Activated T-cell treated with anti-CD3 and anti-CD28 coated beads, Interleukin-2, amount 50 U/mL, for 4 hours (primary cell): ENCODE measurements around the gene BBOF1. TPM values are rescaled to one million over a fixed set of nuclear protein-coding genes. Genes with fewer than 3 reads are reported as not detected.

Experiments
- ATAC-seq, 2 donors: fragments of 200-7000 bp; cut with Tn5 transposase; one replicate each; pipeline ENCODE4 v1.10.0; 2021
- DNase-seq: peaks from one replicate; pipeline ENCODE4 v3.0.0-alpha.2; 2020
- H3K27me3 Mint-ChIP-seq: one replicate; pipeline ENCODE4 v1.8.0; 2021; ENCODE audit warnings: low read depth, mixed read lengths
- H3K36me3 Mint-ChIP-seq: one replicate; pipeline ENCODE4 v1.8.0; 2022; ENCODE audit warnings: mixed read lengths; ENCODE audit not compliant: insufficient read depth
- H3K4me1 Mint-ChIP-seq: one replicate; pipeline ENCODE4 v1.8.0; 2021; ENCODE audit warnings: low read depth, mixed read lengths
- H3K4me3 Mint-ChIP-seq: one replicate; pipeline ENCODE4 v1.8.0; 2021; ENCODE audit warnings: mild to moderate bottlenecking, moderate library complexity, mixed read lengths
- H3K9me3 Mint-ChIP-seq: one replicate; pipeline ENCODE4 v1.8.0; 2021; ENCODE audit warnings: mixed read lengths
- total RNA-seq, 3 donors: library from RNA; stranded (reverse); gene quantifications; one replicate each; pipeline ENCODE4 v1.2.1, GENCODE V29; 2021

Gene BBOF1
- total RNA-seq, 3 donors from 2014 or later: 1.4 to 1.6 (median 1.5) TPM

DNA sequence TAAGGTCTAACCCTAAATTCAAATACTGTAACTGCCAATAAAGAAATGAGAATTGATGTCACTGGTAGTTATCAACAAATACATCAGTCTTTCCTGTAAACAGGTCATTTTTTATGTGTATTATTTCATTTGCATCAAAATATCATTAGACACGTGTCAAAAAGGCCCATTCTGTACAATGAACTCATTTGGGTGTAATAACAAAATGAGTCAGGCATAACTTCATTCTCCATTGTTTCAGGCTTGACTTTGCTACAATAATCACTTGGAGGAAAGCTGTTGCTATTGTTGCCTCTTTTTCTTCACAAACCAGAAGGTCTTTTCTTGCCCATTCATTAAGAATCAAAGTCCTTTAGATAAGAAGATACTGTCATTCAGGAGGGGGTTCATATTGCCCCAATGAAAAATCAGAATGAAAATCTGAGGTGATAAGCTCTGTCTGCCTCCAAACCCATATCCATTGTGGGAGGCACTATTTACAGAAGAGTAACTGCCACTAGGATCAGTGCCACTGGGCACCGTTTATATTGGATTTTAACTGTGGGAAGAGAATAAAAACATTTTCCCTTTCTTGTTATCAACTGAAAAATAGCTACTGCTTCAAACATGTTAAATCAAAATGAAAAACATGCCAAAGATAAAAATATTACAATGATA lies 10.2 kb upstream of the BBOF1 start:
- no peaks in the 10 kb centered on the region for H3K9me3 Mint-ChIP-seq
- peaks cover 17% of the 10 kb centered on the region for H3K36me3 Mint-ChIP-seq
- DNase-seq (no peak), ATAC-seq (no peak)
- H3K4me1 Mint-ChIP-seq: no peaks in the 10 kb centered on the region
- H3K27me3 Mint-ChIP-seq: no peaks in the 10 kb centered on the region
- no peak overlapping the region for H3K4me3 Mint-ChIP-seq

GRCh38 chr14:74014299-74014698 lies 4.8 kb upstream of the BBOF1 start:
- DNase-seq: no peak
- Mint-ChIP-seq H3K4me3 (no peak overlapping the region), H3K9me3 (no peaks in the 10 kb centered on the region), H3K27me3 (no peaks in the 10 kb centered on the region), H3K36me3 (peaks cover 16% of the 10 kb centered on the region), H3K4me1 (peaks cover 7% of the 10 kb centered on the region)
- no peak for ATAC-seq

DNA sequence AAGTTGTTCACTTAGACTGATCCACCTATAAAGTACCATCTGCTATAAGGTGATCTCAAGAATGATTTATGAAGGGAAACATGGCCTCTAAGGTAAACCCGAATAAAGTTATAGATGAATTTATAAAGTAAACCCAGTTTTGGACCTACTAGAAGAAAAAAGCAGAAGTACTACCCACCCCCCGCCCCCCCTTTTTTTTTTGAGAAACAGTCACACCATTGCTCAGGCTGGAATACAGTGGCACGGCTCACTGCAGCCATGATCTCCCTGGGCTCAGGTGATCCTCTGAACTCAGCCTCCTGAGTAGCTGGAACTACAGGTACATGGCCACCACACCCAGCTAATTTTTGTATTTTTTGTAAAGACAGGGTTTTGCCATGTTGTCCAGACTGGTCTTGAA lies 4.0 kb upstream of the BBOF1 start:
- H3K4me3 Mint-ChIP-seq: no peak overlapping the region
- no peak for ATAC-seq
- no peaks in the 10 kb centered on the region for H3K27me3 Mint-ChIP-seq
- peaks cover 16% of the 10 kb centered on the region for H3K36me3 Mint-ChIP-seq
- no peak for DNase-seq
- H3K9me3 Mint-ChIP-seq: no peaks in the 10 kb centered on the region
- peaks cover 10% of the 10 kb centered on the region for H3K4me1 Mint-ChIP-seq

- no peak for DNase-seq
- Mint-ChIP-seq H3K27me3 (no peaks in the 10 kb centered on the region), H3K9me3 (no peaks in the 10 kb centered on the region), H3K36me3 (peaks cover 13% of the 10 kb centered on the region), H3K4me1 (peaks cover 10% of the 10 kb centered on the region), H3K4me3 (no peak overlapping the region)
- no peak for ATAC-seq
Measured at GRCh38 chr14:74015963-74016362, 3.2 kb upstream of the BBOF1 start.

DNA sequence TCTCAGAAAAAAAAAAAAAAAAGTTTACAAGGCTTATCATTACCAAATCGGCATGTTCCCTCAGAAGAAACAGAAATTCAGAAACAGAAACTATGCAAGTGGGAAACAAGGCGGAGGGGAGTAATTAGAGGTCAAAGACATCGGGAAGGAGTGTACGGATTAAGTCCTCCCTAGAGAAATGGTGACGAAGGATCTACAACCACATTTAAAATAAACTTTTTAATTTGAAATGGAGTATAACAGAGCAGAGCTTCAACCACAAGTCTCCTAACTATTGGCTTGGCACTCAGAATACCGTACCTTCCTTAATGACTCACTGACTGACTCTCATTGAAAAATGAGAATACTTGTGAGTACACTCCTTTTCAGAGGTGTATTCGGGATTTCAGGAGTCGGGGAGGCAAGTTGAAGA lies 969 bp upstream of the BBOF1 start:
- peak; percentile 54 for ATAC-seq
- H3K4me1 Mint-ChIP-seq: peaks cover 10% of the 10 kb centered on the region
- no peak for DNase-seq
- peaks cover 5% of the 10 kb centered on the region for H3K36me3 Mint-ChIP-seq
- H3K4me3 Mint-ChIP-seq: peak overlapping the region; percentile 93
- H3K27me3 Mint-ChIP-seq: no peaks in the 10 kb centered on the region
- no peaks in the 10 kb centered on the region for H3K9me3 Mint-ChIP-seq

DNA sequence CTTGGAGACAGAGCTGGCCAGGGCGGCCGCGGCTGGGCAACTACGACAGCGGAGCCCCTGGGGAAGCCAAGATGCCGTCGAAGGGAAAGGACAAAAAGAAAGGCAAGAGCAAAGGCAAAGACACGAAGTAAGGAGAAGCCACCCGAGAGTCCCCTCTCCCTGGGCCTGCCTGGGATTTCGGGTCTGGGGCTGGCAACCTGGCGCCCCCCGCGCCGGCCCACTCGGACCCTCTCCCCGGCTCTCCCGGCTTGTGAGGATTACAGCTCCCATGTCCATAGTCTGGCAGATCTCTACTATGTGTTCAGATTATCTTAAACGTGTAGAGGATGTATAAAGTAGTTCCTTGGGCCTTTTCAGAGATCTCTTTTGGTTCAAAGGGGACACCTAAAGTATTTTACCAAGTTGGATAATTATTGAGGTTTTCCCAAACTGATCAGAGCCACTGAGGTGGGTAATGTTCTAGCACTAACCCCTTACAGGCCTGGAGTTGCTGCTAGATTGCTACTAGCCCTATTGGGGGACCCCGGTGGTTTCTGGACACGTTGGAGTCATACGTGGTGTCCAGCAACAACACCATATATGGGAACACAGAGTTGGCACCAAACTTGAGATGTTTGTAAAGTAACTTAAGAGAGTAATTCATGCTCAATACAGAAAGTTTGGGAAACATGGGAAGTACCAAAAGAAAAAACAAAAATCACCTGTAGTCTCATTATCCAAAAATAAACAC lies 424 bp downstream of the BBOF1 start:
- H3K27me3 Mint-ChIP-seq: no peaks in the 10 kb centered on the region
- no peaks in the 10 kb centered on the region for H3K9me3 Mint-ChIP-seq
- H3K36me3 Mint-ChIP-seq: no peaks in the 10 kb centered on the region
- peaks cover 10% of the 10 kb centered on the region for H3K4me1 Mint-ChIP-seq
- DNase-seq: no peak
- H3K4me3 Mint-ChIP-seq: peak overlapping the region; percentile 93
- ATAC-seq: no peak

DNA sequence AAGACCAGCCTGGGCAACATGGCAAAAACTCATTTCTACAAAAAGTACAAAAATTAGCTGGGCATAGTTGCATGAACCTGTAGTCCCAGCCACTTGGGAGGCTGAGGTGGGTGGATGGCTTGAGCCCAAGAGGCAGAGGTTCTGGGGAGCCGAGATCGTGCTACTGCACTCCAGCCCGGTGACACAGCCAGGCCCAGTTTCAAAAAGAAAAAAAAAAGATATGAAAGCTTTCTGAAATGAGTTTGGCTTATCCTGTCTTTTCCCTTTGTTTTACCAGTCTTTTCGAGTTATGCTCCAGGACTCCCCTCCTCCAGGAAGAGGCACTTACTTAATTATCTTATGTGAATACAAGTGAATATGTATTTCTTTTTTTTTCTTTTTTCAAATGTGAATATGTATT lies 3.2 kb downstream of the BBOF1 start:
- ATAC-seq: no peak
- H3K27me3 Mint-ChIP-seq: no peaks in the 10 kb centered on the region

DNA sequence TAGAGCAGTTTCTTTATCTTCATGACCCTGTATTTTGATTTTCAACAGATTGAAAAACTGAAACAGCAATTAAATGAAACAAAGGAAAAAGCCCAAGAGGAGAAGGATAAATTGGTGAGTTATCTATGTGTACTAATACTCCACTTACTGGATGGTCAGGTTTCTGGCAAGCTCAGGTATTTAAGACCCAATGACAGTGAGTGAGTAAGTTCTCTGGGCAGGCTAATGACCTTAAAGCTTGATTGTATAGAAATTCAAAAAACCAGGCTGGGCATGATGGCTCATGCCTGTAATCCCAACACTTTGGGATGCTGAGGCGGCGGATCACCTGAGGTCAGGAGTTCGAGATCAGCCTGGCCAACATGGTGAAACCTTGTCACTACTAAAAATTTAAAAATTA lies 10.0 kb downstream of the BBOF1 start:
- no peaks in the 10 kb centered on the region for H3K4me1 Mint-ChIP-seq
- no peaks in the 10 kb centered on the region for H3K36me3 Mint-ChIP-seq
- ATAC-seq (no peak), DNase-seq (no peak)
- H3K9me3 Mint-ChIP-seq: no peaks in the 10 kb centered on the region
- no peaks in the 10 kb centered on the region for H3K27me3 Mint-ChIP-seq
- H3K4me3 Mint-ChIP-seq: no peak overlapping the region

More for the DNA sequence above, 3.2 kb downstream of the BBOF1 start:
- peaks cover 10% of the 10 kb centered on the region for H3K4me1 Mint-ChIP-seq
- H3K9me3 Mint-ChIP-seq: no peaks in the 10 kb centered on the region
- DNase-seq: no peak
- no peak overlapping the region for H3K4me3 Mint-ChIP-seq
- no peaks in the 10 kb centered on the region for H3K36me3 Mint-ChIP-seq

DNA sequence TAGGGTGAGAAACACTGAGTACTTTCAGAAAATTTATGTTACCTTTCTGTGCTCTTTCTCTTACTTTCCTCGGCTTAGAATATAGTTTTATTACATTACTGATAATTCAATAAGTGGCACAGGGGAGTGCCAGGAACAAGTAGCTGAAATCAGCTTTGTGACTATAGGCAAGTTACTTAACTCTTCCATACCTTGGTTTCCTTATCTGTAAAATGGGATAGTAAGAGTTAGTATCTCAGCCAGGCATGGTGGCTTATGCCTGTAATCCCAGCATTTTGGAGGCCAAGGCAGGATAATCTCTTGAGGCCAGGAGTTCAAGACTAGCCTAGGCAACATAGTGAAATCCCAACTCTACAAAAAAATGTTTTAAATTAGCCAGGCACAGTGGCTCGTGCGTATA lies 15.4 kb downstream of the BBOF1 start:
- Mint-ChIP-seq H3K27me3 (no peaks in the 10 kb centered on the region), H3K4me3 (no peak overlapping the region), H3K9me3 (no peaks in the 10 kb centered on the region), H3K36me3 (no peaks in the 10 kb centered on the region), H3K4me1 (no peaks in the 10 kb centered on the region)
- ATAC-seq: no peak
- no peak for DNase-seq

- H3K36me3 Mint-ChIP-seq: no peaks in the 10 kb centered on the region
- DNase-seq (no peak), ATAC-seq (no peak)
- no peaks in the 10 kb centered on the region for H3K4me1 Mint-ChIP-seq
- H3K4me3 Mint-ChIP-seq: no peak overlapping the region
- no peaks in the 10 kb centered on the region for H3K27me3 Mint-ChIP-seq
- no peaks in the 10 kb centered on the region for H3K9me3 Mint-ChIP-seq
Measured at GRCh38 chr14:74035556-74035955, 16.4 kb downstream of the BBOF1 start.

DNA sequence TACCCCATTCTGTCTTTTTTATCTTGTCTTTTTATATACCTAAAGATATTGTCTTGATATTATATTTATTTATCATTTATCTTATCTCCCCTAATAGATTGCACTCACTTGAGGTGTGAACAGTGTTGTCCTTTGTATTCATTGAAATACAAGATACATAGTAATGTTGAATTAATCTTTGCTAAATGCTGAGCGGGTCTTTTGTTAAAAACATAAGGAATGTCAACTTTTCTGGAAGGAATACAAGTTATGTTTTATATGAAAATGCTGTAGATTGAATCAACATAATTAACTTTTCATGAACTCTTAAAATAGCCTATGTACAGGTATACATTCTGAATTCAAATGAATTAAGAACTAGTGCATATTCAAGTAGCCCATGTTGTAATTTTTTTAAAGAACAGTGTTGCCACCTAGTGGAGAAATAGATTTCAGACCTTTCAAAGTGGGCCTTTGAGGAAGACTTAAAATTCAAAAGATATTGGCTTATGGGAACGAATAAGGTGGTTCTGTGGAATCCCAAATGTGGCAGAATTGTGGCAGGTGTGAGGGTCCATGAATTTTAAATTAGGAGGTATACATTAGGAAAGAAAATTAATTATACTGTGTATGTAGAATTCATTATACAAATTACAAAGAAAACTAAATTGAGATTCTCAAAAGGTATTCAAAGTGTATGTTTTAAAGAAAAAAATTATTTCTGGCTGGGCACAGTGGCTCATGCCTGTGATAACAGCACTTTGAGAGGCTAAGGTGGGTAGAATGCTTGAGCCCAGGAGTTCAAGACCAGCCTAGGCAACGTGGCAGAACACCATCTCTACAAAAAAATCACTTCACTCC lies 19.1 kb downstream of the BBOF1 start:
- Mint-ChIP-seq H3K4me3 (no peak overlapping the region), H3K36me3 (peaks cover 2% of the 10 kb centered on the region), H3K9me3 (no peaks in the 10 kb centered on the region), H3K4me1 (no peaks in the 10 kb centered on the region), H3K27me3 (no peaks in the 10 kb centered on the region)
- DNase-seq (no peak), ATAC-seq (peak in 1 of 2 donors; percentile 48)

DNA sequence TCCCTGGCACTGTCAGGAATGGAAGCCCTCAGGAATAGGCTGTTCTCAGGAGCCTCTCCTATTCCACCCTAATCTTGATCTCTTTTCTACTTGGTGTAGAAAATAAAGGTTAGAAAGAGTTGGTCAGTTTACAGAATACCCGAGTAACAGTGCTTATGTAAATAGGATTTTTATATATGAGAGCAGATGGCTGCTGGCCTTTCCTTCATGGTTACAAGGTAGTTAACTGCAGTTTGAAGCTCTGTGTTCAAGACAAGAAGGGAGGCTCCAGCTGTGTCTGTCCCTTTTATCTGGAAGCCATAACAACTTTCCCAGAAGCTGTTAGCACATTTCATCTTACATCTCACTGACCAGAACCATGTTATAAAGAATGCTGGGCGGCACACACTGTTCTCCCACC lies 23.1 kb downstream of the BBOF1 start:
- H3K9me3 Mint-ChIP-seq: no peaks in the 10 kb centered on the region
- peaks cover 2% of the 10 kb centered on the region for H3K36me3 Mint-ChIP-seq
- no peak for ATAC-seq
- H3K4me1 Mint-ChIP-seq: no peaks in the 10 kb centered on the region
- DNase-seq: no peak
- no peaks in the 10 kb centered on the region for H3K27me3 Mint-ChIP-seq
- no peak overlapping the region for H3K4me3 Mint-ChIP-seq

DNA sequence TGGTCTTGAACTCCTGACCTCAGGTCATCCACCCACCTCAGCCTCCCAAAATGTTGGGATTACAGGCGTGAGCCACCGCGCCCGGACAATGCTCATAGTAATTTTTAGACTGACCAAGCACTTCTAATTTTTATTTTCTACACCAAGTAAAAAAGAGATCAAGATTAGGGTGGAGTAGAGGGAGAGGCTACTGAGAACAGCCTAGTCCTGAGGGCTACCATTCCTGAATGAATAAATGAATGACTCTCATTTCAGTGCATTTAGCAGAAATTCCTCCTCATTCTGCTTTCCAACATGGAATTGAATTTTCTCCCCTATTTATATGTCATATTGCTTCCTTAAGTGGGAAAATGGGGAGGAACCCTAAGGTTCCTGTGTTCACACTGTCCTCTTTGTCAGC lies 26.4 kb downstream of the BBOF1 start:
- Mint-ChIP-seq H3K9me3 (no peaks in the 10 kb centered on the region), H3K36me3 (peaks cover 2% of the 10 kb centered on the region)

GRCh38 chr14:74048281-74048680 lies 29.1 kb downstream of the BBOF1 start:
- Mint-ChIP-seq H3K9me3 (no peaks in the 10 kb centered on the region), H3K4me1 (no peaks in the 10 kb centered on the region), H3K4me3 (no peak overlapping the region), H3K27me3 (no peaks in the 10 kb centered on the region), H3K36me3 (no peaks in the 10 kb centered on the region)
- ATAC-seq: no peak
- no peak for DNase-seq

More for the DNA sequence above, 26.4 kb downstream of the BBOF1 start:
- DNase-seq: no peak
- ATAC-seq: no peak
- Mint-ChIP-seq H3K4me1 (no peaks in the 10 kb centered on the region), H3K27me3 (no peaks in the 10 kb centered on the region), H3K4me3 (no peak overlapping the region)
